Measurements from ENCODE around the gene FRMD1. TPM values are rescaled to one million over a fixed set of nuclear protein-coding genes. Genes with fewer than 3 reads are reported as not detected.

FRMD1 gene
- total RNA-seq, 2 donors from 2014 or later: not detected

DNA sequence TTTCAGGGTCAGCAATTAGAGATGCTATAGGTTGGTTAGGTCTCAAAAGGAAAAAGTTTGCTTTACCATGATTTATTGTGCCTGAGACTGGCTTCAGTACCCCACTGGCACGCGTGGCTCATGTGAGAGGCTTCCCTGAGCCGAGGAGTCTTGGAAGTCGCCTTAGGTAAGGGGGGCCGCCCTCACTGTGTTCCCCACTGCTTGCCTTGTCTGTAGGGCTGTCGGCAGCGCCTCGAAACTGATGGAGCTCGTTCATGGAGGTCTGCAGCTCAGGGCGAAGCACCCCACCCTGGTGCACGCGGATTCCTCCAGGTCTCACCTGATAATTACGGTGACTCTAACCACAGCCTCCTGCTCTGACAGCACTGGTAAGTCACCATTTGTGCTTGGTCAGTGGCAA is 39.2 kb downstream of the FRMD1 start:
- Histone ChIP-seq H3K4me1 (ENCODE audit: control insufficient read depth, insufficient read depth, low read length) (no peaks in the 10 kb centered on the region), H3K4me3 (ENCODE audit: low read length) (no peak overlapping the region), H3K27me3 (ENCODE audit: control insufficient read depth, insufficient read depth, low read length, poor library complexity, severe bottlenecking) (no peaks in the 10 kb centered on the region), H3K36me3 (ENCODE audit: control insufficient read depth, insufficient read depth, low read length) (no peaks in the 10 kb centered on the region), H3K27ac (ENCODE audit: low read depth, low read length) (no peak overlapping the region), H3K9me3 (ENCODE audit: control insufficient read depth, low read length) (peaks cover 33% of the 10 kb centered on the region), H3K9ac (ENCODE audit: extremely low read depth, low read length, poor library complexity, severe bottlenecking) (no peak overlapping the region)
- Mint-ChIP-seq H3K27me3 (ENCODE audit: insufficient read depth) (peaks cover 25% of the 10 kb centered on the region), H3K9me3 (peaks cover 65% of the 10 kb centered on the region), H3K4me1 (peaks cover 7% of the 10 kb centered on the region), H3K4me3 (no peak overlapping the region), H3K27ac (no peak overlapping the region), H3K36me3 (ENCODE audit: low read depth) (peaks cover 12% of the 10 kb centered on the region)
- TF ChIP-seq, protein P1, sequence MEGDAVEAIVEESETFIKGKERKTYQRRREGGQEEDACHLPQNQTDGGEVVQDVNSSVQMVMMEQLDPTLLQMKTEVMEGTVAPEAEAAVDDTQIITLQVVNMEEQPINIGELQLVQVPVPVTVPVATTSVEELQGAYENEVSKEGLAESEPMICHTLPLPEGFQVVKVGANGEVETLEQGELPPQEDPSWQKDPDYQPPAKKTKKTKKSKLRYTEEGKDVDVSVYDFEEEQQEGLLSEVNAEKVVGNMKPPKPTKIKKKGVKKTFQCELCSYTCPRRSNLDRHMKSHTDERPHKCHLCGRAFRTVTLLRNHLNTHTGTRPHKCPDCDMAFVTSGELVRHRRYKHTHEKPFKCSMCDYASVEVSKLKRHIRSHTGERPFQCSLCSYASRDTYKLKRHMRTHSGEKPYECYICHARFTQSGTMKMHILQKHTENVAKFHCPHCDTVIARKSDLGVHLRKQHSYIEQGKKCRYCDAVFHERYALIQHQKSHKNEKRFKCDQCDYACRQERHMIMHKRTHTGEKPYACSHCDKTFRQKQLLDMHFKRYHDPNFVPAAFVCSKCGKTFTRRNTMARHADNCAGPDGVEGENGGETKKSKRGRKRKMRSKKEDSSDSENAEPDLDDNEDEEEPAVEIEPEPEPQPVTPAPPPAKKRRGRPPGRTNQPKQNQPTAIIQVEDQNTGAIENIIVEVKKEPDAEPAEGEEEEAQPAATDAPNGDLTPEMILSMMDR (conservative IDR thresholded peaks at IDR 0.05): no peak
- no peak for DNase-seq
- WGBS, 2 experiments (ENCODE audit: insufficient coverage in 1 of 2, insufficient read length in 1 of 2): 85 to 91% methylated on average over 12 to 13 of the region's 13 CpGs

GRCh38 chr6:168039301-168039700 is 39.7 kb downstream of the FRMD1 start:
- Mint-ChIP-seq H3K27ac (no peak overlapping the region), H3K4me3 (no peak overlapping the region), H3K4me1 (peaks cover 7% of the 10 kb centered on the region), H3K36me3 (ENCODE audit: low read depth) (peaks cover 12% of the 10 kb centered on the region), H3K27me3 (ENCODE audit: insufficient read depth) (peaks cover 28% of the 10 kb centered on the region), H3K9me3 (peaks cover 65% of the 10 kb centered on the region)
- H3K36me3 ChIP-seq (ENCODE audit: control insufficient read depth, insufficient read depth, low read length): no peaks in the 10 kb centered on the region
- 91 to 94% methylated on average over 3 to 4 of the region's 4 CpGs for WGBS, 2 experiments (ENCODE audit: insufficient coverage in 1 of 2, insufficient read length in 1 of 2)
- H3K4me3 ChIP-seq (ENCODE audit: low read length): peak overlapping the region; percentile 58
- H3K4me1 ChIP-seq (ENCODE audit: control insufficient read depth, insufficient read depth, low read length): no peaks in the 10 kb centered on the region
- H3K27ac ChIP-seq (ENCODE audit: low read depth, low read length): no peak overlapping the region
- H3K9ac ChIP-seq (ENCODE audit: extremely low read depth, low read length, poor library complexity, severe bottlenecking): no peak overlapping the region
- H3K27me3 ChIP-seq (ENCODE audit: control insufficient read depth, insufficient read depth, low read length, poor library complexity, severe bottlenecking): no peaks in the 10 kb centered on the region
- DNase-seq: no peak
- TF ChIP-seq, protein P1 (conservative IDR thresholded peaks at IDR 0.05): no peak
- peaks cover 33% of the 10 kb centered on the region for H3K9me3 ChIP-seq (ENCODE audit: control insufficient read depth, low read length)

DNA sequence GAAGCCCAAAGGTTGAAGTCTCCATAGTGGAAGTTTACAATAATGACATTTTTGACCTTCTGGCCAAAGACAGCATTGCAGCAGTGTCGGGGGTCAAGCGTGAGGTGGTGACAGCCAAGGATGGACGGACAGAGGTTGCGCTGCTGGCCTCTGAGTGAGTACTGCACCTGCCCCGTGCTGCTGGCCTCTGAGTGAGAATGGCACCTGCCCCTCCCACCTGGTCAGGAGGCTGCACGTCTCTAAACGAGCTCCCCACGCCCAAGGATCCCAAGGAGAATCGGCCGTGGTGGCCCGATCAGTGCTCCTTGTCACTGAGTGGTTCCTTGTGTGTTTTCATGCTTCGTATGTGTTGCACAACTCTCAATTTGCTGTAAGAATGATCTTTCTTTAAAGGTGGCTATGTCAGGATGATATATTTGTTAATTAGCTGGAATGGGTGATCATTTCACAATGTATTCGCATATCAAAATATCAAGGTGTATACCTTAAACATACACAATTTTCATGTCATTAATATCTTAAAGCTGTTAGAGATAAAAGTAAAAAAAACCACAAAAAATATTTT is 40.4 kb downstream of the FRMD1 start:
- Histone ChIP-seq H3K9me3 (ENCODE audit: control insufficient read depth, low read length) (peaks cover 33% of the 10 kb centered on the region), H3K27ac (ENCODE audit: low read depth, low read length) (no peak overlapping the region), H3K4me3 (ENCODE audit: low read length) (no peak overlapping the region), H3K9ac (ENCODE audit: extremely low read depth, low read length, poor library complexity, severe bottlenecking) (no peak overlapping the region), H3K36me3 (ENCODE audit: control insufficient read depth, insufficient read depth, low read length) (no peaks in the 10 kb centered on the region), H3K27me3 (ENCODE audit: control insufficient read depth, insufficient read depth, low read length, poor library complexity, severe bottlenecking) (no peaks in the 10 kb centered on the region), H3K4me1 (ENCODE audit: control insufficient read depth, insufficient read depth, low read length) (no peaks in the 10 kb centered on the region)
- TF ChIP-seq, protein P1 (conservative IDR thresholded peaks at IDR 0.05): no peak
- Mint-ChIP-seq H3K4me3 (no peak overlapping the region), H3K4me1 (peaks cover 7% of the 10 kb centered on the region), H3K27ac (no peak overlapping the region), H3K27me3 (ENCODE audit: insufficient read depth) (peaks cover 28% of the 10 kb centered on the region), H3K9me3 (peaks cover 65% of the 10 kb centered on the region), H3K36me3 (ENCODE audit: low read depth) (peaks cover 12% of the 10 kb centered on the region)
- 91 to 94% methylated on average over 6 to 12 of the region's 13 CpGs for WGBS, 2 experiments (ENCODE audit: insufficient coverage in 1 of 2, insufficient read length in 1 of 2)
- DNase-seq: no peak

Data from endodermal cell (in vitro differentiated cells).